Retina (tissue), 1 donor: ENCODE results near the gene IL1RN.

ENCODE experiments used
- DNase-seq: peaks from one replicate; pipeline ENCODE4 v3.0.0-alpha.2; 2016

Gene IL1RN

GRCh38 chr2:113129519-113130078 lies 2.2 kb downstream of the IL1RN start:
- DNase-seq, result no peak

- DNase-seq, result no peak
Observed at GRCh38 chr2:113131352-113132185, 4.2 kb downstream of the IL1RN start.

- no peak for DNase-seq
Observed at GRCh38 chr2:113132414-113133021, 5.1 kb downstream of the IL1RN start.

GRCh38 chr2:113133704-113134598 lies 6.6 kb downstream of the IL1RN start:
- no peak for DNase-seq

GRCh38 chr2:113134717-113135116 lies 7.3 kb downstream of the IL1RN start:
- DNase-seq, result no peak

- no peak for DNase-seq
Observed at GRCh38 chr2:113135317-113135716, 7.9 kb downstream of the IL1RN start.

- DNase-seq, result peak; percentile 67
Observed at GRCh38 chr2:113136828-113137775, 9.7 kb downstream of the IL1RN start.

- DNase-seq, result no peak
Observed at GRCh38 chr2:113137827-113138226, 10.4 kb downstream of the IL1RN start.

- DNase-seq, result peak; percentile 72
Observed at GRCh38 chr2:113138428-113139322, 11.3 kb downstream of the IL1RN start.

GRCh38 chr2:113141451-113141850 lies 14.1 kb downstream of the IL1RN start:
- DNase-seq, result no peak

GRCh38 chr2:113142290-113142689 lies 14.9 kb downstream of the IL1RN start:
- DNase-seq, result no peak

GRCh38 chr2:113144259-113144658 lies 16.9 kb downstream of the IL1RN start:
- no peak for DNase-seq

- DNase-seq, result no peak
Observed at GRCh38 chr2:113148606-113149552, 21.5 kb downstream of the IL1RN start.

- no peak for DNase-seq
Observed at GRCh38 chr2:113149553-113150257, 22.3 kb downstream of the IL1RN start.

GRCh38 chr2:113150258-113150601 lies 22.8 kb downstream of the IL1RN start:
- no peak for DNase-seq

GRCh38 chr2:113155331-113155730 lies 27.9 kb downstream of the IL1RN start:
- no peak for DNase-seq

GRCh38 chr2:113156278-113157117 lies 29.1 kb downstream of the IL1RN start:
- peak; percentile 52 for DNase-seq
